Muscle layer of duodenum (tissue), 2 donors: ENCODE results near the gene PALLD.

Experiments used
- H3K27ac ChIP-seq: one replicate; pipeline ENCODE4 v1.7.0; 2013; ENCODE audit warnings: mild to moderate bottlenecking, low read length
- H3K27me3 ChIP-seq: one replicate; pipeline ENCODE4 v1.7.0; 2013; ENCODE audit warnings: low read depth, mild to moderate bottlenecking, control low read depth, low read length
- H3K36me3 ChIP-seq, 2 donors: one replicate each; pipeline ENCODE4 v1.7.0; 2013; ENCODE audit warnings: low read length in 2 of 2, control low read depth in 1 of 2, mild to moderate bottlenecking in 1 of 2; ENCODE audit not compliant: insufficient read depth in 2 of 2, control insufficient read depth in 1 of 2
- H3K4me1 ChIP-seq, 2 donors: one replicate each; pipeline ENCODE4 v1.7.0; 2013; ENCODE audit warnings: low read length in 2 of 2, mild to moderate bottlenecking in 2 of 2, control low read depth in 1 of 2, moderate library complexity in 1 of 2; ENCODE audit not compliant: insufficient read depth in 2 of 2, control insufficient read depth in 1 of 2
- H3K4me3 ChIP-seq, 2 donors: one replicate each; pipeline ENCODE4 v1.7.0; 2013; ENCODE audit warnings: low read length in 2 of 2, low read depth in 1 of 2, mild to moderate bottlenecking in 1 of 2
- H3K9me3 ChIP-seq, 2 donors: one replicate each; pipeline ENCODE4 v1.7.0; 2013; ENCODE audit warnings: low read length in 2 of 2, control low read depth in 1 of 2, mild to moderate bottlenecking in 1 of 2; ENCODE audit not compliant: control insufficient read depth in 1 of 2
- donor health status: healthy.

Gene PALLD

DNA sequence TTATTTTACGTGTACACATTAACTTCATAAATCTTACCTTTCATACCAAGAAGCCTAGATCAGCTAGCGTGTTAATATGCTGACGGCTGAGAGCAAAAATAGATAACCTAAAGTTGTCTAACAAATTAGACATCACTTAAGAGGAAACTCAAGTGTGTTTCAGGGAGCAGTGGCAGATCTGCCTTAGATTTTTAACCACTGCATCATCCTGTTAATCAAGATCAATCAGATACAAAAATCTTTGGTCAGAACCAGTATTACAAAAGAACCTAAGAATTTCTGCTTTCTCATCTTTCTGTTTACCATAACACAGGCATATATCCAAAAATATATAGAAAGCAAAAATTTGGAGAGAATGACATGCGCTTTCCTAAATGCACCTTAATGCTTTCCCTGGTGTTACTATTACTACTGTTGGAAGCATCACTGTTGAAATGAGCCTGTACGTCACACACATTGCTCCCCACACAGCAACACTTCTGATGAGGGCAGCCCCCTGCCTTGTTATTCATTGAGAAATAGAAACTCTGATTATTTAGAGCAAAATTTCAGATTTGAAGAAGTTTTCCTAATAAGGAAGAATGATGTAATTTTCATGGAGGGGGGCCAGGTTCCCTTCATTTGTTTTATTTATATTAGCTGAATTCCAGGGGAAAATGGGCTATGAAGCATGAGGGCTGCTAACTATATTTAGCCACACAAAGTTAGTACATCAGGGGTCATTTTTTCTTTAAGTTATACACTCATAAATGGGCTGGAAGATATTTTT lies 360.9 kb downstream of the PALLD start:
- Histone ChIP-seq H3K27me3 (no peaks in the 10 kb centered on the region), H3K9me3 (no peaks in the 10 kb centered on the region), H3K4me1 (peaks cover 7 to 67% of the 10 kb centered on the region in 2 donors), H3K27ac (peak overlapping the region; percentile 78), H3K36me3 (peaks cover 5 to 11% of the 10 kb centered on the region in 2 donors), H3K4me3 (no peak overlapping the region)

DNA sequence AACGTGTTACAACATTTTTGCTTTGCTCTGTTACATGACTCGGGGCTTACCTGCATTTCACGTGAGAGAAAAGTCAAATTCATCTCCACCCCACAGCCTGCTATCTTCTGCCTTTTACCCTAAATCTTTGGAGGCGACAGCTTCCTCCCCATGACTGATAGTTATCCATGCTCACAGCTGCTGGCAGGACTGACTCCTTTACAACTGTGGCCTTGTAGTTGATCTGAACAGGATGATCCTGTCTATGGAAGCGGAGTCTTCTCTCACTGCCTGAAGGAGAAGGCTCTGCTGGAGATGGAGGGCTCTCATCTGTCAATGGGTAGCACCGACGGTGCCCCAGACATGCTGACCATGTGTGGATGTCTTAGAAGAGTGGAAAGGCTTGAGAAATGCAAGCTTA lies 362.2 kb downstream of the PALLD start:
- H3K27me3 ChIP-seq: no peaks in the 10 kb centered on the region
- peaks cover 5 to 62% of the 10 kb centered on the region in 2 donors for H3K4me1 ChIP-seq
- no peaks in the 10 kb centered on the region for H3K9me3 ChIP-seq
- peak overlapping the region; percentile 70 for H3K27ac ChIP-seq
- H3K4me3 ChIP-seq: no peak overlapping the region
- peaks cover 11 to 12% of the 10 kb centered on the region in 2 donors for H3K36me3 ChIP-seq

DNA sequence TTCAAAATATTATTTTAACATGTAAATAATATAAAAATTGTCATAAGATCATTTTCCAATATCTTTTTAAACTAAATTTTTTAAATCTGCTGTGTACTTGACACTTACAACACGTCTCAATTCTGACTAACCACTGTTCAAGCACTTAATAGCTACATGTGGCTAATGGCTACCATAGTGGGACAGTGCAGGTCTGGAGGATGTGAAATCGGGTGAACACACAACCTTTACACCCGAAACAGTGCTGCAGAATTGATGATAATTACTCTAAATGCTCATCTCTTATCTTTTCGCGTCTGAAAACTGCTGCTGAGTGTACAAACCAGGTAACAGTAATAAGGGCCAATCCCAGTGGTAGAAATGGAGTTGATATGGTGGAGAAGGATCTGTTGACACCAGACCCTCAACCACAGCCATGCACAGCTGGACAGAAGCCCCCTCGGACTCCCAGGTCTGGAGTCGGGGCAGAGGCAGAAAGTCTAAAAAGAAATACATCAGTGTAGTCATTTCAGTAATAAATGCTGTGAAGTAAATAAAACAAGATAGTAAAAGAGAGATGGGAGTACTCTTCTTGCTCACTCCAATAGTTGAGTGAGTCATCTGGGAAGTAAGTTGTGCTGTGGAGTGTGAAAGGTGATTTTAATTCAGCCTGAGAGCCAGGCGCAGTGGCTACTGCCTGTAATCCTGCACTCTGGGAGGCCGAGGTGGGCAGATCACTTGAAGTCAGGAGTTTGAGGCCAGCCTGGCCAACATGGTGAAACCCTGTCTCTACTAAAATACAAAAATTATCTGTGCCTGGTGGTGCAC lies 363.2 kb downstream of the PALLD start:
- Histone ChIP-seq H3K9me3 (no peaks in the 10 kb centered on the region), H3K27ac (peak overlapping the region; percentile 36), H3K36me3 (peaks cover 11 to 12% of the 10 kb centered on the region in 2 donors), H3K4me1 (peaks cover 4 to 67% of the 10 kb centered on the region in 2 donors), H3K4me3 (no peak overlapping the region), H3K27me3 (no peaks in the 10 kb centered on the region)

DNA sequence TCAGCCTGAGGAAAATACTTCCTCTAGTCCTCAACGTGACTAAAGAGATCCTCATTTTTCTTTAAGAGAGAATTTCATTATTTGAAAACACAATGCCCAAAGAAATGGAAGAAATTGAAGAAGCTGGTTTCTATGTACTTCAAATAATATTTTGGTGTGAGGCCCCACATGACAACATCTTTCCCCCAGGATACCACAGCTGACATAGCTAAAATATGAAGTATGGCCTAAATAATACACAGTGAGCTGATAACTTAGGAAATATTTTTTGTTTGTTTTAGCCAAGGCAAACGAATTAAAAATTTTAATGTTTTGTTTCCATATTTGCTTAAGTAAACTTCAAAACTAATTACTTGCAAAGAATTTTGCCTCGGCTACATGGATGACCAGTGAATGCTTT lies 364.0 kb downstream of the PALLD start:
- Histone ChIP-seq H3K4me3 (no peak overlapping the region), H3K4me1 (peaks cover 6 to 66% of the 10 kb centered on the region in 2 donors), H3K36me3 (peaks cover 10% of the 10 kb centered on the region in 2 donors), H3K27ac (no peak overlapping the region), H3K9me3 (no peaks in the 10 kb centered on the region), H3K27me3 (no peaks in the 10 kb centered on the region)

DNA sequence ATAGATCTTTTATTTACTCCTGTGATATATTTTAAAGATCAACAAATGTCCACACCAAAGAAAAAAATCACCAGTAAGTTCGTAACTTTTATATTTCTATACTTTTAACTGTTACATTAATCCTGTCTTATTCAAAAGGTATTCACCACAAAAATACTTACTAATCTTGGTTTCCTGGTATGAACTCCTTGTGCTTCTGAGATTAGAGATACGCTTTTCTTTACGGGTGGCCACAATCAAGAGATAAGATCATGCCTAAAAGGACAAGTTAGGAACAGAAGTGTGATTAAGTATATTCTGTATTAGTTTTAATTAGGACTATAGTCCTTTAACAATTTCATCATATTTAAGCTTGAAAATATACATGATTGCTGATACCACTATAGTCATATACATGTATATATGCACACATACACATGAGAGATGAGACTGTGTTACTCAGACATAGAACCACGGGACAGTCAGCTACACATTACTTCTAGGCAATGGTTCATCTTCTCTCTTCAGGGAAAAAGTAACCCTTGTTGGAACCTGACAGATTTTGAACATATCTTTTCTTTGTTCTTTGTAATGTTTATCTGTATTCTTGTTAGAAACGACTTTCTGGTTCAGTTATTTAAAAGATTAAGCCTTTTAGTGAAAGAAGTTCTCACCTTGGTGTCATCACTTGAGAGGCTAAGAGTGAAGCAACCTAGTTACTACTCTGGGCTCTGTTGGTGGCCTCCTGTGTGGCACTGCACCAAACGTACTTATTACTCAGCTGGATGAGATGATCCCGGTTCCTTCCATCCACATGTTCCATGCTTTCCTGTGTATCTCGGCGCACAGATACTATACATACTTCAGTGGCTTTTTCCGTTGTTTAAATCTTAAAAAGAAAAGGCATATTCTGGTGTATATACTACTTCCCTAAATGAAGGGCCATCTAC lies 367.1 kb downstream of the PALLD start:
- Histone ChIP-seq H3K36me3 (peaks cover 7 to 9% of the 10 kb centered on the region in 2 donors), H3K9me3 (no peaks in the 10 kb centered on the region), H3K27me3 (no peaks in the 10 kb centered on the region), H3K27ac (peak overlapping the region; percentile 11), H3K4me3 (no peak overlapping the region), H3K4me1 (peaks cover 6 to 51% of the 10 kb centered on the region in 2 donors)

DNA sequence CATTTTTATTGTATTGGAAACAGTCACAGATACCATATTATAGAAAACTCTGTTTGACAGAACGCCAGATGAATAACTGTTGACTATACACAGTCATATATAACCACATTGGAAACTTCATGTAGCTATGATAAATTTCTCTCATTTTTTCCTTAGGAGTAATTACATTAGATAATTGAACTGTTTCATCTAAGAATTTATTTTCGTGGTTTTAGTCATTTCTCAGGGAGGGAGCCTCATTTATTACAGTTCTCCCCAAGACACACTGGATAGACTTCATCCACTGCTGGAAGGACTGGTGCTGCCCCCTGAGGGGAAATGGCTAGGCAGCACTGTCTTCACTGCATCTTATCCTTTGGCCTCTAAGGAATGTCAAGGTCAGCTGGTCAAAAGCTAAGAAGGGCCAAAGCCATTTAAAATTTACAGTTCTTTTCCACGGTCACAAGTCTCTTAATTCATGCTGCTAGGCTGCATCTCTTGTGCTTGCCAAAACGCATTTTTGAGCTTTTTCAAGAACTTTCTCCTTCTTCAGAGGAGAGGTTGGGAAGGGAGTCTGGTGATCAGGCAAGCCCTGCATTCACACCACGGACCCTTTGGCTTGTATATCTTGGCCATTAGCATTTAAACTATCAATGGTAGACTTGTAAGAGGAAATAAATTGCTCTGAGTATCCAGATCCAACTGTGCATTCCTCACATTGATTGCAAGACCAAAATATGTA lies 368.1 kb downstream of the PALLD start:
- H3K27ac ChIP-seq: no peak overlapping the region

DNA sequence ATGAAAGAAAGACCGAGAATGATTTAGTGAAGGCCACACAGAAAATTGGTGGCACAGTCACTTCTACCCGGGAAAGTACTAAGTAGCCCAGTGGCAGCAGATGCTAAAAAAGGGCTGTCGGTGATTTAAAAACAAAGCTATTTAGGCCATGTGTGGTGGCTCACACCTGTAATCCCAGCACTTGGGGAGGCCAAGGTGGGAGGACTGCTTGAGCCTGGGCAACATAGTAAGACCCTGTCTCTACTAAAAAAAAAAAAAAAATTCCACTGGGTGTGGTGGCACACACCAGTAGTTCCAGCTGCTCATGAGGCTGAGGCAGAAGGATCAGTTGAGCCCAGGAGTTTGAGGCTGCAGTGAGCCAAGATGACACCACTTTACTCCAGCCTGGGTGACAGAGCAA lies 369.0 kb downstream of the PALLD start:
- no peak overlapping the region for H3K27ac ChIP-seq
- H3K4me1 ChIP-seq: peaks cover 5 to 46% of the 10 kb centered on the region in 2 donors
- no peaks in the 10 kb centered on the region for H3K27me3 ChIP-seq
- no peaks in the 10 kb centered on the region for H3K9me3 ChIP-seq
- H3K4me3 ChIP-seq: no peak overlapping the region
- H3K36me3 ChIP-seq: peaks cover 7 to 9% of the 10 kb centered on the region in 2 donors

More for the DNA sequence above, 368.1 kb downstream of the PALLD start:
- Histone ChIP-seq H3K4me3 (no peak overlapping the region), H3K36me3 (peaks cover 7 to 9% of the 10 kb centered on the region in 2 donors), H3K4me1 (peaks cover 6 to 47% of the 10 kb centered on the region in 2 donors), H3K9me3 (no peaks in the 10 kb centered on the region), H3K27me3 (no peaks in the 10 kb centered on the region)

DNA sequence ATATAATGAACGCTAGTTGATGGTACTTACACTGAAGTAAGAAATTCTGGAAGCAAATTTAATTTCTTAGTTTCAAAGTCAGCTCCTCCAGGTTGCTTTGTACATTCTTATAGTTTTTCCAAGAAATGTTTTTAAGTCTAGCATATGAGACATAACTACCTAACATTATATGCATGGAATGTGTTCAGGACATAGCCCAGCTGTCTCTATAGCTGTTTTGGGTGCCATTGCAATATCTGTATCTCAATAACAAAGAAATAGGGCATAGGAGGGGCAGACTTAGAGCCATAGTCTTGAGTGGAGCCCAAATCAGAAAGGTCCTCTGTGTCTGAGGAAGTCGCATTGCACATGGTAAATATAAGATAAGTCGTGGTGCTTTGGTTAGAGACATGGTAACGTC lies 369.8 kb downstream of the PALLD start:
- H3K9me3 ChIP-seq: no peaks in the 10 kb centered on the region
- H3K4me3 ChIP-seq: no peak overlapping the region
- peak overlapping the region; percentile 30 for H3K27ac ChIP-seq
- H3K4me1 ChIP-seq: peaks cover 3 to 43% of the 10 kb centered on the region in 2 donors
- peaks cover 7 to 9% of the 10 kb centered on the region in 2 donors for H3K36me3 ChIP-seq
- no peaks in the 10 kb centered on the region for H3K27me3 ChIP-seq

DNA sequence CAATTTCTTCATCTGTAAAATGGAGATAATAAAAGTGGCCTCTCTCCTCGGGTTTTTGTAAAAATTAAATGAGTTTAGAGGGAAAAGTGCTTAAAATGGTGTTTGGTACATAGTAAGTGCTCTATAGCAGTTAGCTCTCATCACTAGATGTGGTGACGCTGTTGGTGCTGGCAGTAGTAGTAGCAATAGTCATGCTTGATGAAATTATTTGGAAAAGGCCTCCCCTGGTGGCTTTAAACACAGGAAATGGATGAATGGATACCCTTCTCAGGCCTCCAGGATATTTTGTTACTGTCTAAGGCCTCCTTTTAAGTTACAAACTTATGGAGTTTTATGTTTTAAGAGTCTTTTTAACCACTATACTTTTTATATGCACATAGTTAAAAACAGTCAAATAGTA lies 370.3 kb downstream of the PALLD start:
- H3K4me3 ChIP-seq: no peak overlapping the region
- peak overlapping the region; percentile 30 for H3K27ac ChIP-seq
- H3K36me3 ChIP-seq: peaks cover 9 to 10% of the 10 kb centered on the region in 2 donors
- peaks cover 3 to 48% of the 10 kb centered on the region in 2 donors for H3K4me1 ChIP-seq
- H3K27me3 ChIP-seq: no peaks in the 10 kb centered on the region
- no peaks in the 10 kb centered on the region for H3K9me3 ChIP-seq

DNA sequence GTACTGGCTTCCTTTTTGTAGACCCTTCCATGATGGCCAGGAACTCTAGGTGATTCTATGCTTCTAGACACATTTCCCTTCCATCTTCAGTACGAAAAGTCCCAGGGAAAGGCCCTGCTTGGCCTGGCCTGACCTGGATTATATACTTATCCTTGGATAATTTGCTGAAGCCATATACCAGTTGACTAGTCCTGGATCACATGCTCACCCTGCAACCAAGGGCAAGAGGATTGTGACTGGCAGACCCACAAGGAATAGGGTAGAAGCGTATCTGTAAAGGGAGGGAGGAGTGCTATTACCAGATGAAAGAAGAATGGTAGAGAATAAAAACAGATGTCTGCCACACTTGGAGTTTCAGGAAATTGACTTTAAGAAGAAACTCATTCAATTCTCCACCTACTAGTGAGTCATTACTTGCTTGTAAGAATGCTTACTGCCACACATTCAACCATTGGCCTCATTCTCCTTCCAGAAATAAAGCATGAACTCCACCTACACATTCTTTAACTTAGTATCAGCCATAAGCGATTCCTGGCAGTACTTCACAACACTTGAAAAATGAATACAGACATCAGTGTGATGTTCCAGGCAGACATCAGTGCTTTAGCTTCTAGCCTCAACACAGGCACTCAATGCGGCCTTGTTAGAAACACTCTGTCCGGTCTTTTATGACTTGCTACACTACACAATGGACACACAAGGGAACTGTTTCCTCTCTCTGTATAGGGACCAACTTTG lies 371.4 kb downstream of the PALLD start:
- H3K4me1 ChIP-seq: peaks cover 3 to 48% of the 10 kb centered on the region in 2 donors

More for the DNA sequence above, 371.4 kb downstream of the PALLD start:
- no peaks in the 10 kb centered on the region for H3K27me3 ChIP-seq
- H3K4me3 ChIP-seq: no peak overlapping the region
- H3K27ac ChIP-seq: peak overlapping the region; percentile 30
- H3K36me3 ChIP-seq: peaks cover 4 to 9% of the 10 kb centered on the region in 2 donors
- no peaks in the 10 kb centered on the region for H3K9me3 ChIP-seq
